Measurements from ENCODE around the gene USP24.
"Not testable (repeated sequence)": the region's sequence is repeated elsewhere in the genome, so short reads cannot be mapped to it uniquely, and the experiment has no call there.

USP24 gene

GRCh38 chr1:55200667-55201066 lies 14.5 kb downstream of the USP24 start:
- no peak for DNase-seq (ENCODE audit: low read depth in 3 of 3, low spot score in 1 of 3)

DNA sequence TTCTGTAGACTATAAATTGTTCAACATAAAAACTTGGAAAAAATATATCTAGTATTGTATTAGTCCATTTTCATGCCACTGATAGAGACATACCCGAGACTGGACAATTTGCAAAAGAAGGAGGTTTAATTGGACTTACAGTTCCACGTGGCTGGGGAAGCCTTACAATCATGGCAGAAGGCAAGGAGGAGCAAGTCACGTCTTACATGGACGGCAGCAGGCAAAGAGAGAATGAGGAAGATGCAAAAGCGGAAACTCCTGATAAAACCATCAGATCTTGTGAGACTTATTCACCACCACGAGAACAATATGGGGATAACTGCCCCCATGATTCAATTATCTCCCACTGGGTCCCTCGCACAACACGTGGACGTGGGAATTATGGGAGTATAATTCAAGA lies 15.4 kb downstream of the USP24 start:
- not testable (repeated sequence) for DNase-seq (ENCODE audit: low read depth in 3 of 3, low spot score in 1 of 3)

- DNase-seq (ENCODE audit: low read depth in 3 of 3, low spot score in 1 of 3), result no peak
These were observed 17.1 kb downstream of the USP24 start for GRCh38 chr1:55198044-55198443.

GRCh38 chr1:55197099-55197498 lies 18.1 kb downstream of the USP24 start:
- no peak for DNase-seq (ENCODE audit: low read depth in 3 of 3, low spot score in 1 of 3)

GRCh38 chr1:55196433-55197035 lies 18.6 kb downstream of the USP24 start:
- no peak for DNase-seq (ENCODE audit: low read depth in 3 of 3, low spot score in 1 of 3)

DNA sequence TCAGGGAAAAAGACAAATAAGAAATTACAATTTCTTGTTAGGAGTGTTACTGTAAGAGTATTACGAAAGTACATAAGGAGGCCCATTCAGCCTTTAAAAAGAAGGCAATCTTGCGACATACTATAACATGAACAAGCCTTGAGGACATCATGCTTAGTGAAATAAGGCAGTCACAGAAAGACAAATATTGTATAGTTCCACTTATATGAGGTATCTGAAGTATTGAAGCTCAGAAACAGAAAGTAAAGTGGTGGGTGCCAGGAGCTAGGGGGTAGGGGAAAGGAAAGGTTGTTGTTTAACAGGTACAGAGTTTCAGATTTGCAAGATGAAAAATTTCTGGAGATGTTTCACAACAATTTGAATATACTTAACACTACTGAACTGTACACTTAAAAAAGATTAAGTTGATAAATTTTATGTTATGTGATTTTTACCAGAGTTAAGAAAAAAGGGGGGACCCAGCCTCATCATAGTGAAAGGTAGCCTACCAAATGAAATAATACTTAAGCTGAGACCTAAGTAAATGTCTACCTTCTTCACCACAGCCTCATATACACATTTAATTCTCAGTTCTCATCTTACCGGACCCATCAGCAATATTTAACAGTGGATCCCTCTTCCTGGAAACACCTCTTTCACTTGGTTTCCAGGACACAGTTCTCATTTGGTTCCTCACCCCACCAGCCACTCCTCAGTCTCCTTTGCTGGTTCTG lies 19.5 kb downstream of the USP24 start:
- DNase-seq (ENCODE audit: low read depth in 3 of 3, low spot score in 1 of 3), result no peak

DNA sequence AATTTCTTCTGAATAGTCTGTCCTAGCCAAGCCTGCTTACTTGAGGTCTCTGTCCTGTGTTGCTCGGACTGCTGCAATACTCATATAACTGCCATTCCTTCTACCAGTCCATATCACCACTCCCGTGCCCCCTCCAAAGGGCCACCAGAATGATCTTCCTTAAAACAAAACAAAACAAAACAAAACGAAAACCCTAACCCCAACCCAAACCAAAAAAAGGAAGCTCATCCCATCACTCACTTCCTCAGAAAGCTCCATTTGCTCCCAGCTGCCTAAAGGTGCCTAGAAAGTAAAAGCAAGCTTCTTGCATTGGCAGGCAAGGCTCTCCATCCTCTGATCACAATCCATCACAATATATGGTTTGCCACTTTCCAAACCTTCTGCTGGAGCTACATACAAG lies 20.3 kb downstream of the USP24 start:
- no peak for DNase-seq (ENCODE audit: low read depth in 3 of 3, low spot score in 1 of 3)

GRCh38 chr1:55192093-55192492 lies 23.1 kb downstream of the USP24 start:
- no peak for DNase-seq (ENCODE audit: low read depth in 3 of 3, low spot score in 1 of 3)

DNA sequence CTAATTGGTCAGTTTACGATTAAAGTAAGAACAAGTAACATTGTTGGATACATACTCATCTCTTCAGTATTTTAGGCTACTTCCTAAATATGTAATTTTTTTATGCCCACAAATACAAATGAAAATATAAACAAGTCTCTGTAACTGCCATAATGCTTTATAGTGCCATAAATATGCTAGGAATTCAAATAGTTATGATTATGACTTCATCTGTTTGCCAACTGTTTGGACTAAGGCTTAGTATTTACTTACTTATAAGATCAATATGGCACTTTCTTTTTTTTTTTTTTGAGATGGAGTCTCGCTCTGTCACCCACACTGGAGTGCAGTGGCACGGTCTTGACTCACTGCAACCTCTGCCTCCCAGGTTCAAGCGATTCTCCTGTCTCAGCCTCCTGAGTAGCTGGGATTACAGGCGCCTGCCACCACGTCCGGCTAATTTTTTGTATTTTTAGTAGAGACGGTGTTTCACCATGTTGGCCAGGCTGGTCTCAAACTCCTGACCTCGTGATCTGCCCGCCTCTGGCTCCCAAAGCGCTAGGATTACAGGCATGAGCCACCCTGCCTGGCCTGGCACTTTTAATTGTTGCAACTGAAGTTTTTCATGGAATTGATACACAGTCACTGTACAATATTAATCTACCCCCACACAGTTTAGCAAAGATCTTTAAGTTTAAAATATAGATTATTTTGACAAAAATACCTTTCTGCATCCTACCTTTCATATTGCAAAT lies 23.8 kb downstream of the USP24 start:
- DNase-seq (ENCODE audit: low read depth in 3 of 3, low spot score in 1 of 3), result not testable (repeated sequence)

DNA sequence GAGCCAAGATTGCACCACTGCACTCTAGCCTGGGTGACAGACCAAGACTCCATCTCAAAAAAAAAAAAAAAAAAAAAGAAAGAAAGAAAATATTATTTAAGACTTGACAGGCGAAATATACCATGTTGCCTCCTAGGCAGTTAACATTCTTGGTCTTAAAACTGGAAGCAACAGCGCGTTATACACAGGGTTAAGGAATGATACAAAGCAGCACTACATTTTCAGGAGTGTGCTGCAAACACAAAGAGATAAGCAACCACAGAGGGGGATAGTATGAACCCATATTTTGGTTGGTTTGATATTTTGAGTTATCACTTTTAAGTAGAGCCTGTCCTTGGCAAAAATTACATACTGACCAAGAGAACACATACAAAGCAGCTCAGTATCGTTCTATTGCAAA lies 25.1 kb downstream of the USP24 start:
- DNase-seq (ENCODE audit: low read depth in 3 of 3, low spot score in 1 of 3), result no peak

DNA sequence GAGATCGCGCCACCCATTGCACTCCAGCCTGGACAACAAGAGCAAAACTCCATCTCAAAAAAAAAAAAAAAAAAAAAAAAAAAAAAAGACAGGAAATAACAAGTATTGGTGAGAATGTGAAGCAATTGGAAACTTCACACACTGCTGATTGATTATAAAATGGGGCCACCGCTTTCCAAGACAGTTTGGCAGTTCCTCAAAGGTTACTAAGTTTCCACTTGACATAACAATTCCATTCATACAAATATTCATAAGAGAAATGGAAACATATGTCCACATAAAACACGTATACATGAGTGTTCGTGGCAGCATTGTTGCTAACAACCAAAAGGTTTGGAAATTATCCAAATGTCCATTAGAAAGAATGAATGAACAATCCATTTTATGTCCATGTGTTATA lies 26.3 kb downstream of the USP24 start:
- no peak for DNase-seq (ENCODE audit: low read depth in 3 of 3, low spot score in 1 of 3)

DNA sequence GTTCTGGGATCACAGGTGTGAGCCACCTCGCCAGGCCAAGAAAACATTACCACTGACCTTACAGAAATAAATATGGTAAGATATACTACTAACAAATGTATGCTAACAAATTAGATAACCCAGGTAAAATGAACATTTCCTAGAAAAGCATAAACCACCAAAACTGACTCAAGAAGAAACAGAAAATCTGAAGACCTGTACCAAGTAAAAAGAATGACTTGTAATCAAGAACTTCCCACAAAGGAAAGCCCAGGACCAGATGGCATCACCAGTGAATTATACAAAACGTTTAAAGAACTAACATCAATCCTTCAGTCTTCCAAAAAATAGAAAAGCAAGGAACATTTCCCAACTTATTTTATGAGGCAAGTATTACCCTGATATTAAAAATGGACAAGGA lies 29.3 kb downstream of the USP24 start:
- DNase-seq (ENCODE audit: low read depth in 3 of 3, low spot score in 1 of 3), result no peak

- no peak for DNase-seq (ENCODE audit: low read depth in 3 of 3, low spot score in 1 of 3)
These were observed 30.3 kb downstream of the USP24 start for GRCh38 chr1:55184859-55185258.

DNA sequence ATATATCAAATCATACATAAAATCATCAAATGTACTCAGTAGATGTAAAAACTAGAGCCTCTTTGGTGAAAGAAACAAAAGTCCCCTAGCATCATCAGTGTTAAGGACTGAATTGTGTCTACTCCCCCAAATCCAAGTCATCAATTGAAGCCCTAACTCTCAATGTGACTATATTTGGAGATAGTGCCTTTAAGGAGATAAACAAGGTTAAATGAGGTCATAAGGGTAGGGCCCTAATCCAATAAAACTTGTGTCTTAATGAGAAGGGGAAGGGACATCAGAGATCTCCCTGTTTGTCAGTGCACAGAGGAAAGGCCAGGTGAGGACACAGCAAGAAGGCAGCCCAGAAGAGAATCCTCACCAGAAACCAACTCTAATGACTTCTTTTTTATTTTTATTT lies 33.5 kb downstream of the USP24 start:
- no peak for DNase-seq (ENCODE audit: low read depth in 3 of 3, low spot score in 1 of 3)

DNA sequence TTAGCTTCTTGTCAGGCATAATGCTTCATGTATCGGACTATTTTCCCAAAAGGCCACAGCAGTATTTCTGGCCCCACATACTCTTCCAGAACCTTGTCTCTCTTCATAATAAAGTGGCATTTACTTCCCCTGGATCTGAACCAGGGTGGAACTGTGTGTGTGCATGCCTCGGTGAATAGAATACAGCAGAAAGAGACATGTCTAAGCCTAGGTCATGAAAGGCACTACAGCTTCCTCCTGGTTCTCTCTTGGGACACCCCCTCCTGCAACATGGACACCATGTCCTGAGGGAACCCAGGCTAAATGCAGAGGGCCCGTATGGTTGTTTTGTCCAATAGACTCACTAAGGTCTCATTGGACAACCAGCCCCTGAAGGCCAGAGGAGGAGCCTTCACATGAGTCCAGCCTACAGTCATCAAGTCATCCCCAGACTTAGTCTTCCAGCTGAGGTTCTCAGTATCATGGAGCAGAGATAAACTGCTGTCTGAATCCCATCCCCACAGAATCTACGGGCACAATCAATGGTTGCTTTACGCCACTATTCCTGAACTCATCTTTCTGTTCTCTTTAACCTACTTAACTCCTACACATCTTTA lies 35.0 kb downstream of the USP24 start:
- DNase-seq (ENCODE audit: low read depth in 3 of 3, low spot score in 1 of 3), result no peak

- DNase-seq (ENCODE audit: low read depth in 3 of 3, low spot score in 1 of 3), result no peak
These were observed 35.9 kb downstream of the USP24 start for GRCh38 chr1:55179177-55179835.

DNA sequence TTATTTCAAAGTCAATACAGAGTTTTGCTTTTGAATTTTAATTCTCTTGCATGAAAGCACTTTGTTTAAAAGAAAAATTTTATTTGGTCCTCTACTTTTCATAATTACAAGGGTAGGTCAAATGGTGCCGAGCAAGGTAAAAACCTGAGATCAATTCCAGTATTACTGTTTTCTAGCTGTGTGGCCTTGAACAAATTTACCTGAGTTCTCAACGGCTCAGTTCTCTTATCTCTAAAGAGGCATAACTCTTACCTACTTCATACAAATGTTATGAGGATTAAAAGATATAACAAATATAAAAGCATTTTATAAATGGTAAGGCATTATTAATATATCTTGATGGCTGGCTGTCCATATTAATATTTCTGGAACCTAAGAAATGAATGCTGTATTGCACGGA lies 42.5 kb downstream of the USP24 start:
- DNase-seq (ENCODE audit: low read depth in 3 of 3, low spot score in 1 of 3), result no peak

DNA sequence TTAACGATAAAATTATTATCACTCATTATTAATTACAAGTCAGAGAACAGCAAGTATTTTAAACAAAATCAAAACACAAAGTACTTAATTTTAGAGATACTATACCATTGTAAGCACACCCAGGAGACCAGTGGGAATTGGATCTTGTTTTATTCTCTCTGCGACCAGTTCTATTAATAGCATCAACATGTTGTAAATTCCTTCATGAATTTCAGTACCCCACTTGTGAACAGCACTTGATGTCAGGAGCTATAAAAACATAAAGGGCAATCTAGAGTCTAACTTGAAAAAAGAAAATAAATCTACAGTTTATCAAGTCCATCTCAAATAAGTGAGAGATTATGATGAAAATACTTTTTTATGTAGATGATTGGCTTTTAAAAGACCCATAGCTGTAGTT lies 42.9 kb downstream of the USP24 start:
- no peak for DNase-seq (ENCODE audit: low read depth in 3 of 3, low spot score in 1 of 3)

DNA sequence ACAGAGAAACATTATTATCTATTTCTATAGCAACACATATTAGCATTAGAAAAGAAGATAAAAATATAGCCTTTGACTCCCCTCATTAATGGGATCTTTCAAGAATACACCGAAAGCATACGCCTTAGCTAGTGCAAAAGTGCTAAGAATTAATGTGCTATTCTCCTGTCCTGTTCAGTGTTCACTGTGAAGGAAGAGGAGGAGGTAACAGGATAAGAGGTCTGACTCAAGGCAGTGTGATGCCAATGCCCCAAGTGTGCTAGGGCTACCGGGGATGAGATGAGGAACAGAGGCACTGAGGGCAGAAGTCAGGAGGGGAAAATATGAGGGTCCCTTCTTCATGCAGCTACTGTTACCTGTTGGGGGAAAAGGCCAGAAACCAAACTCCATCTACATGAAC lies 43.5 kb downstream of the USP24 start:
- DNase-seq (ENCODE audit: low read depth in 3 of 3, low spot score in 1 of 3), result no peak

DNA sequence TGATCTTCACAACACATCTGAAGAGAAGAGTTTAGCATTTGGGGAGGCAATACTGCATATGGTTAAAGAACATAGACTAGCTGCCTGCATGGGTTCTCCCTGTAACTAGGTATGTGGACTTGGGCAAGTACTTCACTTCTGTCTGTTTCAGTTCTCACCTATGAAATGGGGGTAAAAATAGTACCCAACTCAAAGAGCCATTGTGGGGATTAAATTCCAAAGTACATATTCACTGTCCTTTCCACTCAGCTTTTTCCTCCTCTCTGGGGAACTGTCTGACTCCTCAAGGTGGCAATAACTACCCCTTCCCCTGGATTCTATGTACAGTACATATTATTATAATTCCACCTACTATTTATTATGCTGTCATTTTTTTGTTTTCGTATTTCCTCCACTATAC lies 44.7 kb downstream of the USP24 start:
- DNase-seq (ENCODE audit: low read depth in 3 of 3, low spot score in 1 of 3), result no peak

GRCh38 chr1:55169126-55169525 lies 46.0 kb downstream of the USP24 start:
- no peak for DNase-seq (ENCODE audit: low read depth in 3 of 3, low spot score in 1 of 3)

- DNase-seq (ENCODE audit: low read depth in 3 of 3, low spot score in 1 of 3), result no peak
These were observed 46.8 kb downstream of the USP24 start for GRCh38 chr1:55168353-55168752.
